ENCODE measurements around the gene NEK9. TPM values are rescaled to one million over a fixed set of nuclear protein-coding genes. Genes with fewer than 3 reads are reported as not detected.

The NEK9 gene
- total and polyA plus RNA-seq, 9 of the 15 experiments (the other 6 are each of a cell fraction or from before 2014, with no cell fraction given): 2.8 to 39.6 (median 19.8) TPM

DNA sequence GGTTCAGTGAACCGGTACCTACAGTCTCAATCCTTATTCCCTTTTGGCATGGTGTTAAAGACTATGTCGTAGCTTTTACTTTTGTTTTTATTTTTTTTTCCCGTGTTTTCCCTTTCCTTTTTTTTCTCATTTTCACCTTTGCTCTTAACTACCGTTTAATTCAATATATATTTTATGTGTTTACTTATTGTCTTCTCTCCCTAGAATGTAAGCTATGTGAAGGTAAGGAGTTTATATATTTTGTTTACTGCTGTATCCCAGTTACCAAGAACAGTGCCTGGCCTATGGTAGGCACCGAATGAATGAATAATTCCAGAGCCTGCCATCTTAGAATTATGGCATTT lies 75.3 kb downstream of the NEK9 start (continued):
- TF ChIP-seq ATF6 (CRISPR knock-in tag; IDR thresholded peaks at IDR 0.05) (no peak), L3MBTL2 (IDR thresholded peaks at IDR 0.05) (0 out of 2 replicates have a peak, but pooled peaks have one; percentile 3), KDM1A (IDR thresholded peaks at IDR 0.05) (no peak), RHOXF2B (CRISPR knock-in tag; conservative IDR thresholded peaks at IDR 0.05) (no peak), YY1 (IDR thresholded peaks at IDR 0.05; ENCODE audit: borderline replicate concordance in 1 of 3, control insufficient read depth in 1 of 3, extremely low read depth in 1 of 3, insufficient read depth in 3 of 3, insufficient read length in 1 of 3, insufficient replicate concordance in 2 of 3, low read depth in 1 of 3, low read length in 2 of 3) (no peak), DEAF1 (CRISPR knock-in tag; IDR thresholded peaks at IDR 0.05) (no peak), ZKSCAN8 (CRISPR knock-in tag; IDR thresholded peaks at IDR 0.05) (no peak)
